Measurements from ENCODE around the gene RPTOR. TPM values are rescaled to one million over a fixed set of nuclear protein-coding genes. Genes with fewer than 3 reads are reported as not detected.

The RPTOR gene
- total RNA-seq, 1 experiment from 2014 or later, result 30.6 TPM

DNA sequence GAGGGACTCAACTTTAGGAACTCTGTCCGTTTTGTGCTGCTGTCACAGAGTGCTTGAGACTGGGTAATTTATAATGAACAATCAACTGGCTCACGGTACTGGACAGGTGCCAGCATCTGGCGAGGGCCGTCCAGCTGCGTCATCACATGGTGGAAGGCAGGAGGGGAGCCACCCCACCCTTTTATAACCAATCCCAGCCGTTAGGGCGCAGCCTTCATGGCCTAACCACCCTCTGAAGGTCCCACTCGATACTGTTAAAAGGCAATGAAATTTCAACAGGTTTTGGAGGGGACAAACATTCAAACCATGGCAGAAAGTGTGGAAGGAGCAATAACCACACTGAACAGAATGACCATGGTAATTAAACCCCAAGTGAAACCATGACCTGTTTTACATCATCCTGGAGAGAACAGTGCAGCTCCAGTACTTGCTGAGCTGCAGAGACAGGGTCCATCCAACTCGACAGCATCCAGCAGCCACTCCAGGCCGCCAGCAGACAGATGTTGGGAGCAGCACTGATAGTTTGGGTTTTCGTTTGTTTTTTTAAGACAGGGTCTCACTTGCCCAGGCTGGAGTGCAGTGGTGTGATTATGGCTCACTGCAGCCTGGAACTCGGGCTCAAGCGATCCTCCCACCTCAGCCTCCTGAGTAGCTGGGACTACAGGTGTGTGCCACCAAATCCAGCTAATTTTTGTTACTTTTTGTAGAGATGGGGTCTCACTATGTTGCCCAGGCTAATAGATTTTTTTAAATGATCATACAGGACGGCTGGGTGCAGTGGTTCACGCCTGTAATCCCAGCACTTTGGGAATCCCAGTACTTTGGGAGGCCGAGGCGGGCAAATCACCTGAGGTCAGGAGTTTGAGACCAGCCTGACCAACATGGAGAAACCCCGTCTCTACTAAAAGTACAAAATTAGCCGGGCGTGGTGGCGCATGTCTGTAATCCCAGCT lies 458.0 kb downstream of the RPTOR start:
- no peak overlapping the region for H3K4me2 ChIP-seq (ENCODE audit: low read depth, low read length, poor library complexity, severe bottlenecking)
- H3K9ac ChIP-seq (ENCODE audit: low read length), result no peak overlapping the region
- no peak overlapping the region for H2AFZ ChIP-seq (ENCODE audit: low read length)

DNA sequence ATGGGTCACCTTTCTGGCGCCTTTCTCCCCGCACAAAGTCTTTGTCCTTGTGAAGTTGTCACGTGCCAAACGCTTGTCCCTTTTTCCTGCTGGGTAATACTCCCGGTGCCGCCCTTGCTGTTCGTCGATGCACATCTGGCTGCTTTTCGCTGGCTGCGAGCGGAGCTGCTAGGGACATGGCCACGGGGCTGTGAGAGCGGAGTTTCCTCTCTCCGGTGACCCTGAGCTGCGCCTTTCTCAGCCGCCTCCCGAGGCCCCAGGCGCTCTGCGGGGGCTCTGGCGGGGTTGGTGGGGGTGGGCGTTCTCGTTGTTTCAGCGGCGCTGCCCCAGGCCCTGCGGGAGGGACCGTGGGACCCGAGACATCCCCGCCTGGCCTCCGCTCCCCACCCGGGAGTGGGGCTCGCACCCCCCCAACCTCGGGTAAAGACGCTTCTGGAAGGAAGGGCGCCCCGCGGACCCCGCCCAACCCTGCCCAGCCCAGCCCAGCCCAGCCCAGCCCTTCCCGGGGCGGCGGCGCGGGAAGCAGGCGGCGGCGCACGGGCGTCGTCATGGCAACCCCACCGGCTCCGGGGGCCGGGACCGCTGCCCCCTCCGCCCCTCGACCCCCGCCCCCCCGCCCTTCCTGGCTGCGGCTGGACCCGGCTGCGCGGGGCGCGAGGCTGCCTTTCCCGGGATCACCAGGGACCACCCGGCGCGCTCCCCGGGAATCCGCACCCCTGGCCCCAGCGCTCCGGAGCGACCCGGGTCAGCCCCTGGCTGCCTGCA lies 459.3 kb downstream of the RPTOR start:
- H4K20me1 ChIP-seq (ENCODE audit: insufficient read depth, low read depth, low read length), result 0 out of 2 replicates have a peak, but pooled peaks cover 6% of the 10 kb centered on the region
- H3K27me3 ChIP-seq (ENCODE audit: low read length), result no peaks in the 10 kb centered on the region
- no peak for DNase-seq
- no peaks in the 10 kb centered on the region for H3K9me3 ChIP-seq (ENCODE audit: low read length)
- H2AFZ ChIP-seq (ENCODE audit: low read length), result no peak overlapping the region
- H3K4me1 ChIP-seq (ENCODE audit: low read length), result no peaks in the 10 kb centered on the region
- no peak overlapping the region for H3K9ac ChIP-seq (ENCODE audit: low read length)
- no peak overlapping the region for H3K4me2 ChIP-seq (ENCODE audit: low read depth, low read length, poor library complexity, severe bottlenecking)
- no peak overlapping the region for H3K4me3 ChIP-seq (ENCODE audit: low read length)
- no peaks in the 10 kb centered on the region for H3K36me3 ChIP-seq (ENCODE audit: insufficient read depth, low read length)
- H3K79me2 ChIP-seq (ENCODE audit: low read length), result no peaks in the 10 kb centered on the region
- H3K9me2 ChIP-seq (replicated peaks; ENCODE audit: insufficient read depth, low read length), result no peaks in the 10 kb centered on the region
- H3K27ac ChIP-seq (ENCODE audit: low read length), result no peak overlapping the region

More for the DNA sequence above, 458.0 kb downstream of the RPTOR start:
- Histone ChIP-seq H3K27me3 (ENCODE audit: low read length) (no peaks in the 10 kb centered on the region), H3K9me3 (ENCODE audit: low read length) (no peaks in the 10 kb centered on the region), H3K4me3 (ENCODE audit: low read length) (no peak overlapping the region), H3K4me1 (ENCODE audit: low read length) (no peaks in the 10 kb centered on the region), H3K9me2 (replicated peaks; ENCODE audit: insufficient read depth, low read length) (no peaks in the 10 kb centered on the region), H3K36me3 (ENCODE audit: insufficient read depth, low read length) (no peaks in the 10 kb centered on the region), H3K27ac (ENCODE audit: low read length) (no peak overlapping the region), H3K79me2 (ENCODE audit: low read length) (no peaks in the 10 kb centered on the region), H4K20me1 (ENCODE audit: insufficient read depth, low read depth, low read length) (0 out of 2 replicates have a peak, but pooled peaks cover 6% of the 10 kb centered on the region)
- DNase-seq, result no peak

DNA sequence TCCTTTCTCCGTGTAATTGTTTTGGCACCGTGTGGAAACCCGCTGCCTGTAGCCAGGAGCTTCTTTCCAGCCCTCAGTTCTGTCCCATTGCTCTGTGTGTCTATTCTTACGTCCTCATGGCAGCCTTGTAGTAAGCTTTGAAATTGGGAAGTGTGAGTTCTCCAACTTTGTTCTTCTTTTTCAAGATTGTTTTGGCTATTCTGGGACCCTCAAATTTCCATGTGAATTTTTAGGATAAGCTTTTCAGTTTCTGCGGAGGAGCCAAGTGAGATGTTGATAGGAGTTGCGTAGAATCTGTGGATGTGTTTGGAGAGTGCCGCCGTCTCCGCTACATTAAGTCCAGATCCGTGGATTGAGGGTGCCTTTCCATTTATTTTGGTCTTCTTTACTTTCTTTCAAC lies 462.3 kb downstream of the RPTOR start:
- H3K27me3 ChIP-seq (ENCODE audit: low read length), result no peaks in the 10 kb centered on the region
- H3K9me3 ChIP-seq (ENCODE audit: low read length), result no peaks in the 10 kb centered on the region
- H3K9ac ChIP-seq (ENCODE audit: low read length), result no peak overlapping the region
- no peaks in the 10 kb centered on the region for H3K36me3 ChIP-seq (ENCODE audit: insufficient read depth, low read length)
- H3K27ac ChIP-seq (ENCODE audit: low read length), result no peak overlapping the region
- no peak overlapping the region for H3K4me2 ChIP-seq (ENCODE audit: low read depth, low read length, poor library complexity, severe bottlenecking)
- H3K79me2 ChIP-seq (ENCODE audit: low read length), result no peaks in the 10 kb centered on the region
- H2AFZ ChIP-seq (ENCODE audit: low read length), result no peak overlapping the region
- no peaks in the 10 kb centered on the region for H4K20me1 ChIP-seq (ENCODE audit: insufficient read depth, low read depth, low read length)
- H3K4me1 ChIP-seq (ENCODE audit: low read length), result no peaks in the 10 kb centered on the region
- H3K4me3 ChIP-seq (ENCODE audit: low read length), result no peak overlapping the region
- H3K9me2 ChIP-seq (replicated peaks; ENCODE audit: insufficient read depth, low read length), result no peaks in the 10 kb centered on the region
- no peak for DNase-seq

DNA sequence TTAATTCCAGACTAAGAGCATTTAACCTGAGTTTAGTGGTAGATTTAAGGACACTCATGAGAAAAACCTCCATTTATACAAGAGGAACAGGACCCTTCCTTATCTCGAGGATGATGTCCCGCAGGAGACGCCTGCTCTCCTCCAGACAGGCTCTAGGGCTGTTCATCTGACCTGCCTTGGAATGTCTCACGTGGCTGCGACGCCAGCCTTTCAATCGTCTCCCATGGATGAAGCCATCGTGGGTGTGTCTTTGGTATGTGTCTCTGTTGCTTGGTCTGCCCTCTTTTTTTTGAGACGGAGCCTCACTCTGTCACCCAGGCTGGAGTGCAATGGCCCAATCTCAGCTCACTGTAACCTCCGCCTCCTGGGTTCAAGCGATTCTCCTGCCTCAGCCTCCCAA lies 463.5 kb downstream of the RPTOR start:
- Histone ChIP-seq H3K79me2 (ENCODE audit: low read length) (no peaks in the 10 kb centered on the region), H3K4me2 (ENCODE audit: low read depth, low read length, poor library complexity, severe bottlenecking) (no peak overlapping the region), H3K9ac (ENCODE audit: low read length) (no peak overlapping the region), H3K27me3 (ENCODE audit: low read length) (no peaks in the 10 kb centered on the region), H4K20me1 (ENCODE audit: insufficient read depth, low read depth, low read length) (no peaks in the 10 kb centered on the region), H2AFZ (ENCODE audit: low read length) (no peak overlapping the region), H3K9me3 (ENCODE audit: low read length) (no peaks in the 10 kb centered on the region), H3K4me3 (ENCODE audit: low read length) (no peak overlapping the region), H3K27ac (ENCODE audit: low read length) (no peak overlapping the region), H3K9me2 (replicated peaks; ENCODE audit: insufficient read depth, low read length) (no peaks in the 10 kb centered on the region), H3K36me3 (ENCODE audit: insufficient read depth, low read length) (no peaks in the 10 kb centered on the region), H3K4me1 (ENCODE audit: low read length) (no peaks in the 10 kb centered on the region)
- no peak for DNase-seq

DNA sequence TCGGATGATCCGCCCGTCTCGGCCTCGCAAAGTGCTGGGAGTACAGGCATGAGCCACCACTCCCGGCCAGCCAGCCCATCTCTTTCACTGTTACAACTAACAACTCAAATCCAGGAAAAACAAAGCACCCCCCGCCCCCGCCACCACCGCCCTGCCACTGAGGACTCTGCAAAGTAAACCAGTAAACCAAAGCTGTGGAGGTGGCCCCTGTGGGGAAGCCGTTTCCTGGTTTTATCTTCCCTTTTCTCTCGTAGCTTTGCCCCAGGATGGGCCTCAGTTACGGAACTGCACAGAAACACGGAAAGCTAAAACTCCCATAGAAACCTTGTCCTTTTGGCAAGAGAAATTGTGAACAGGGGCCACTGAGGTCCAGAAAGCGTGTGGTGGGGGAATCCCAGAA lies 464.5 kb downstream of the RPTOR start:
- Histone ChIP-seq H4K20me1 (ENCODE audit: insufficient read depth, low read depth, low read length) (no peaks in the 10 kb centered on the region), H3K9me2 (replicated peaks; ENCODE audit: insufficient read depth, low read length) (no peaks in the 10 kb centered on the region), H3K4me1 (ENCODE audit: low read length) (no peaks in the 10 kb centered on the region), H3K9me3 (ENCODE audit: low read length) (no peaks in the 10 kb centered on the region), H2AFZ (ENCODE audit: low read length) (no peak overlapping the region), H3K4me2 (ENCODE audit: low read depth, low read length, poor library complexity, severe bottlenecking) (no peak overlapping the region), H3K9ac (ENCODE audit: low read length) (no peak overlapping the region), H3K4me3 (ENCODE audit: low read length) (no peak overlapping the region), H3K27ac (ENCODE audit: low read length) (no peak overlapping the region), H3K27me3 (ENCODE audit: low read length) (no peaks in the 10 kb centered on the region), H3K79me2 (ENCODE audit: low read length) (no peaks in the 10 kb centered on the region), H3K36me3 (ENCODE audit: insufficient read depth, low read length) (no peaks in the 10 kb centered on the region)
- DNase-seq, result no peak

DNA sequence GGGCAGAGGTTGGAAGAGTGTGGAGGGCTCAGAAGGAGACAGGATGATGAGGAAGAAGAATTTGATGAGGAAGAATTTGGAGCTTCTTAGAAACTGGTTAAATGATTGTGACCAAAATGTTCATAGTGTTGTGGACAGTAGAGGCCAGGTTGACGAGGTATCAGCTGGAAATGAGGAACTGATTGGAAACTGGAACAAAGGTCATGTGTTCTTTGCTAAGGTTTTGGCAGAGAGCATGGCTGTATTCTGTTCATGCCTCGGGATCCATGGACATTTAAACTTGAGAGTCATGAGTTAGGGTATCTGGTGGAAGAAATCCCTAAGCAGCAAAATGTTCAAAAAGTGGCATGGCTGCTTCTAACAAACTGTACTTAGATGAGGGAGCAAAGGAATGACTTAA lies 466.3 kb downstream of the RPTOR start:
- no peaks in the 10 kb centered on the region for H3K27me3 ChIP-seq (ENCODE audit: low read length)
- no peak overlapping the region for H3K4me2 ChIP-seq (ENCODE audit: low read depth, low read length, poor library complexity, severe bottlenecking)
- no peaks in the 10 kb centered on the region for H3K9me3 ChIP-seq (ENCODE audit: low read length)
- H2AFZ ChIP-seq (ENCODE audit: low read length), result no peak overlapping the region
- no peaks in the 10 kb centered on the region for H3K79me2 ChIP-seq (ENCODE audit: low read length)
- H3K36me3 ChIP-seq (ENCODE audit: insufficient read depth, low read length), result no peaks in the 10 kb centered on the region
- H3K4me3 ChIP-seq (ENCODE audit: low read length), result no peak overlapping the region
- no peak overlapping the region for H3K9ac ChIP-seq (ENCODE audit: low read length)
- no peaks in the 10 kb centered on the region for H3K9me2 ChIP-seq (replicated peaks; ENCODE audit: insufficient read depth, low read length)
- H4K20me1 ChIP-seq (ENCODE audit: insufficient read depth, low read depth, low read length), result no peaks in the 10 kb centered on the region
- DNase-seq, result no peak
- H3K27ac ChIP-seq (ENCODE audit: low read length), result no peak overlapping the region
- no peaks in the 10 kb centered on the region for H3K4me1 ChIP-seq (ENCODE audit: low read length)

DNA sequence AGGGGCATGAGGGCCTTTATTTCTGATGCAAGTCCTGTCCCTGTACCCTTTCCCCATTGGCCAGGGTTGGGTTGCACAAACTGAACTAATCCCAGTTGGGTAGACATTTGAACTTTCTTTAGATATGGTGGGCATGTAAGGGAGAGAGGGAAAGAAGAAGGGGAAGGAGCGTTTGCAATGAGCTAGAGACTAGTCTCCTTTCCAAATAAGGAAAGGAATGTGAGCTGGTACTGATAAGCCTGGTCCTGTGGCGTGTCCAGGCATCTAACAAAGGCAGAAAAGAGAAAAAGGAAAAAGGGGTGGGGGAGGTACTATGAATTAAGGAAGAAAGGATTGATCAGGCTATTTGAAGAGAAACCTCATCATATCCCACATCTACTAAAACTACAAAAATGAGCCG lies 467.3 kb downstream of the RPTOR start:
- Histone ChIP-seq H3K9me2 (replicated peaks; ENCODE audit: insufficient read depth, low read length) (no peaks in the 10 kb centered on the region), H3K79me2 (ENCODE audit: low read length) (no peaks in the 10 kb centered on the region), H3K4me3 (ENCODE audit: low read length) (no peak overlapping the region), H3K4me2 (ENCODE audit: low read depth, low read length, poor library complexity, severe bottlenecking) (no peak overlapping the region), H3K9ac (ENCODE audit: low read length) (no peak overlapping the region), H4K20me1 (ENCODE audit: insufficient read depth, low read depth, low read length) (no peaks in the 10 kb centered on the region), H3K36me3 (ENCODE audit: insufficient read depth, low read length) (no peaks in the 10 kb centered on the region), H3K27ac (ENCODE audit: low read length) (no peak overlapping the region), H3K27me3 (ENCODE audit: low read length) (no peaks in the 10 kb centered on the region), H2AFZ (ENCODE audit: low read length) (no peak overlapping the region), H3K9me3 (ENCODE audit: low read length) (peaks cover 3% of the 10 kb centered on the region; the same call in 1 of the 2 replicates), H3K4me1 (ENCODE audit: low read length) (no peaks in the 10 kb centered on the region)
- DNase-seq, result no peak

Measured in Karpas-422 (cell line).